Activated CD4-positive, CD25-positive, alpha-beta regulatory T cell treated with anti-CD3 and anti-CD28 coated beads, Interleukin-2, amount 50 U/mL, for 16 hours (primary cell): ENCODE results near the gene CYB5R4.
"Not testable (repeated sequence)": the region's sequence is repeated elsewhere in the genome, so short reads cannot be mapped to it uniquely, and the experiment has no call there.

ENCODE experiments used
- DNase-seq: peaks from one replicate; pipeline ENCODE4 v3.0.0-alpha.2; 2020; ENCODE audit warnings: low read depth, low spot score

Gene CYB5R4

GRCh38 chr6:83911278-83911677 lies 51.8 kb downstream of the CYB5R4 start:
- no peak for DNase-seq

- no peak for DNase-seq
Observed at GRCh38 chr6:83914953-83915352, 55.5 kb downstream of the CYB5R4 start.

- no peak for DNase-seq
Observed at GRCh38 chr6:83917001-83917400, 57.5 kb downstream of the CYB5R4 start.

GRCh38 chr6:83920017-83920416 lies 60.5 kb downstream of the CYB5R4 start:
- no peak for DNase-seq

- DNase-seq: no peak
Observed at GRCh38 chr6:83921315-83921714, 61.8 kb downstream of the CYB5R4 start.

GRCh38 chr6:83927470-83927869 lies 68.0 kb downstream of the CYB5R4 start:
- no peak for DNase-seq

GRCh38 chr6:83928286-83928685 lies 68.8 kb downstream of the CYB5R4 start:
- no peak for DNase-seq

- DNase-seq: not testable (repeated sequence)
Observed at GRCh38 chr6:83946201-83946833, 86.8 kb downstream of the CYB5R4 start.

GRCh38 chr6:83947983-83948382 lies 88.5 kb downstream of the CYB5R4 start:
- not testable (repeated sequence) for DNase-seq

- DNase-seq: no peak
Observed at GRCh38 chr6:83948851-83949250, 89.4 kb downstream of the CYB5R4 start.

GRCh38 chr6:83951423-83951822 lies 91.9 kb downstream of the CYB5R4 start:
- not testable (repeated sequence) for DNase-seq

- no peak for DNase-seq
Observed at GRCh38 chr6:83952830-83953229, 93.3 kb downstream of the CYB5R4 start.

GRCh38 chr6:83954371-83954770 lies 94.9 kb downstream of the CYB5R4 start:
- DNase-seq: no peak

GRCh38 chr6:83958241-83958685 lies 98.8 kb downstream of the CYB5R4 start:
- no peak for DNase-seq

GRCh38 chr6:83960664-83961063 lies 101.2 kb downstream of the CYB5R4 start:
- DNase-seq: no peak

GRCh38 chr6:83962582-83962981 lies 103.1 kb downstream of the CYB5R4 start:
- no peak for DNase-seq

- no peak for DNase-seq
Observed at GRCh38 chr6:83966539-83966938, 107.0 kb downstream of the CYB5R4 start.

- DNase-seq: no peak
Observed at GRCh38 chr6:83970582-83970981, 111.1 kb downstream of the CYB5R4 start.

GRCh38 chr6:83974409-83975050 lies 115.0 kb downstream of the CYB5R4 start:
- no peak for DNase-seq

GRCh38 chr6:83976037-83976755 lies 116.7 kb downstream of the CYB5R4 start:
- no peak for DNase-seq

GRCh38 chr6:83976871-83977270 lies 117.4 kb downstream of the CYB5R4 start:
- no peak for DNase-seq

GRCh38 chr6:83978324-83978734 lies 118.8 kb downstream of the CYB5R4 start:
- no peak for DNase-seq

- no peak for DNase-seq
Observed at GRCh38 chr6:83978997-83979396, 119.5 kb downstream of the CYB5R4 start.
